ENCODE data around the gene DHX58. TPM values are rescaled to one million over a fixed set of nuclear protein-coding genes. Genes with fewer than 3 reads are reported as not detected.

DHX58 gene
- total and polyA plus RNA-seq, 2 of the 4 experiments (the other 2 are of a cell fraction): 1.1 to 2.8 TPM

GRCh38 chr17:42159796-42160530, 47.4 kb upstream of the DHX58 start:
- Histone ChIP-seq H3K23ac (ENCODE audit: low read depth, low read length) (no peak overlapping the region), H3K18ac (ENCODE audit: low read depth, low read length) (no peak overlapping the region), H2BK5ac (ENCODE audit: low read depth, low read length, poor library complexity, severe bottlenecking) (no peak overlapping the region), H4K91ac (ENCODE audit: insufficient read depth, low read depth, low read length) (no peak overlapping the region), H3K9me3 (ENCODE audit: control insufficient read depth, insufficient read depth, low read length) (no peaks in the 10 kb centered on the region), H3K27me3 (ENCODE audit: control insufficient read depth, insufficient read depth, low read length) (no peaks in the 10 kb centered on the region), H4K20me1 (ENCODE audit: insufficient read depth, low read length) (no peaks in the 10 kb centered on the region), H3K9ac (ENCODE audit: low read depth, low read length) (no peak overlapping the region), H3K9me1 (ENCODE audit: insufficient read depth, low read length) (0 out of 2 replicates have a peak, but pooled peaks cover 6% of the 10 kb centered on the region), H3K4ac (ENCODE audit: low read depth, low read length) (no peak overlapping the region), H2AFZ (replicated peaks; ENCODE audit: low read length, poor library complexity) (peak overlapping the region; percentile 11), H3K36me3 (ENCODE audit: control insufficient read depth, insufficient read depth, low read length) (no peaks in the 10 kb centered on the region), H3K79me1 (ENCODE audit: low read depth in 1 of 2, low read length in 2 of 2) (peaks cover 0 to 9% of the 10 kb centered on the region in 2 experiments; a peak in 2 of 4 replicates), H3K4me2 (ENCODE audit: low read depth, low read length) (no peak overlapping the region), H4K5ac (ENCODE audit: low read depth, low read length) (no peak overlapping the region), H3K4me3 (ENCODE audit: insufficient read depth, low read depth, low read length) (no peak overlapping the region), H2BK20ac (ENCODE audit: low read depth, low read length) (no peak overlapping the region), H2AK9ac (replicated peaks; ENCODE audit: low read depth, low read length, poor library complexity) (no peak overlapping the region), H2BK120ac (ENCODE audit: low read depth, low read length) (no peak overlapping the region), H2AK5ac (ENCODE audit: low read depth, low read length) (no peak overlapping the region), H3K14ac (replicated peaks; ENCODE audit: low read depth, low read length) (no peak overlapping the region), H3K56ac (ENCODE audit: extremely low read depth, insufficient read depth, low read length) (no peak overlapping the region), H4K8ac (ENCODE audit: low read depth in 2 of 2, low read length in 2 of 2) (no peak overlapping the region), H3K27ac (ENCODE audit: insufficient read depth, low read length) (no peak overlapping the region), H2BK15ac (ENCODE audit: low read depth, low read length) (no peak overlapping the region), H3K4me1 (ENCODE audit: control insufficient read depth, insufficient read depth, low read length) (no peaks in the 10 kb centered on the region; the same call in 1 of the 2 replicates)
- DNase-seq (no peak), ATAC-seq (ENCODE audit: low read depth) (no peak)
- CTCF ChIA-PET: no interaction called here
- WGBS, 2 experiments (ENCODE audit: extremely low coverage in 2 of 2, insufficient read length in 1 of 2): 14% methylated on average over 1 of the region's 14 CpGs; no CpG with 5 or more reads in 1 of the 2 experiments
- in situ Hi-C loops (cut with MboI; ENCODE audit: low sequenced_read_pairs): no loop called here
- TF ChIP-seq RCOR1 (IDR thresholded peaks at IDR 0.05; ENCODE audit: insufficient replicate concordance, low read length) (no peak), RFX5 (IDR thresholded peaks at IDR 0.05; ENCODE audit: low read depth, low read length) (no peak), NFE2L2 (IDR thresholded peaks at IDR 0.05; ENCODE audit: low read depth, low read length) (no peak), MAFK (IDR thresholded peaks at IDR 0.05; ENCODE audit: low read depth, low read length) (no peak), CEBPB (IDR thresholded peaks at IDR 0.05; ENCODE audit: low read depth, low read length) (no peak), SMC3 (IDR thresholded peaks at IDR 0.05; ENCODE audit: low read depth, low read length) (no peak), CHD1 (IDR thresholded peaks at IDR 0.05; ENCODE audit: low read depth, low read length) (no peak), BHLHE40 (IDR thresholded peaks at IDR 0.05; ENCODE audit: low read depth, low read length) (no peak), ELK1 (IDR thresholded peaks at IDR 0.05; ENCODE audit: borderline replicate concordance, low read depth, low read length) (no peak), MAZ (IDR thresholded peaks at IDR 0.05; ENCODE audit: borderline replicate concordance, low read depth, low read length) (no peak), POLR2A (IDR thresholded peaks at IDR 0.05; ENCODE audit: low read depth, low read length) (no peak), FOS (IDR thresholded peaks at IDR 0.05; ENCODE audit: low read depth, low read length) (no peak), RAD21 (IDR thresholded peaks at IDR 0.05; ENCODE audit: low read length) (no peak), CTCF (conservative IDR thresholded peaks at IDR 0.05; ENCODE audit: low read depth, low read length) (no peak)
- dilution Hi-C loops (cut with HindIII; ENCODE audit: low sequenced_read_pairs, unreplicated experiment): no loop called here
- BruUV-seq (replicated peaks): no TSS peak
- intact Hi-C loops (cut with micrococcal nuclease): no loop called here
- POLR2A ChIA-PET (ENCODE audit: unreplicated experiment): no interaction called here
